Activated CD8-positive, alpha-beta memory T cell treated with anti-CD3 and anti-CD28 coated beads, Interleukin-2, amount 10 ng/mL, durations not matched to agents 7 days and 5 days (primary cell): ENCODE data around the gene PCDH12. TPM values are rescaled to one million over a fixed set of nuclear protein-coding genes. Genes with fewer than 3 reads are reported as not detected.
A peak's percentile ranks its signal among the peaks of the same experiment; 100 is the strongest.

ENCODE experiments used
- ATAC-seq: fragments of 150-1000 bp; cut with Tn5 transposase; one replicate; pipeline ENCODE4 v1.10.0; 2021; ENCODE audit warnings: moderate library complexity
- CTCF ChIA-PET: fragments of 350-600 bp; sonication (Branson Sonifier 250); formaldehyde crosslinking; loops from one replicate; lab custom pipeline; 2021; ENCODE audit warnings: antibody characterized with exemption; lab: Charles Lee
- DNase-seq: peaks from one replicate; pipeline ENCODE4 v3.0.0-alpha.2; 2020
- H3K27ac Mint-ChIP-seq: one replicate; pipeline ENCODE4 v1.8.0; 2021; ENCODE audit warnings: mild to moderate bottlenecking, mixed read lengths
- H3K27me3 Mint-ChIP-seq: one replicate; pipeline ENCODE4 v1.8.0; 2021; ENCODE audit warnings: mixed read lengths
- H3K36me3 Mint-ChIP-seq: one replicate; pipeline ENCODE4 v1.8.0; 2021; ENCODE audit warnings: mild to moderate bottlenecking, mixed read lengths
- H3K4me1 Mint-ChIP-seq: one replicate; pipeline ENCODE4 v1.8.0; 2021; ENCODE audit warnings: mixed read lengths
- H3K4me3 Mint-ChIP-seq: one replicate; pipeline ENCODE4 v1.8.0; 2021; ENCODE audit warnings: mild to moderate bottlenecking, moderate library complexity, mixed read lengths
- H3K9me3 Mint-ChIP-seq: one replicate; pipeline ENCODE4 v1.8.0; 2022; ENCODE audit warnings: low read depth, mixed read lengths
- total RNA-seq, 2 experiments: library from RNA; stranded (reverse); gene quantifications; one replicate each; pipeline ENCODE4 v1.2.3, GENCODE V29; 2021

PCDH12 gene
- total RNA-seq, 2 experiments from 2014 or later: 0.12 to 0.19 TPM

DNA sequence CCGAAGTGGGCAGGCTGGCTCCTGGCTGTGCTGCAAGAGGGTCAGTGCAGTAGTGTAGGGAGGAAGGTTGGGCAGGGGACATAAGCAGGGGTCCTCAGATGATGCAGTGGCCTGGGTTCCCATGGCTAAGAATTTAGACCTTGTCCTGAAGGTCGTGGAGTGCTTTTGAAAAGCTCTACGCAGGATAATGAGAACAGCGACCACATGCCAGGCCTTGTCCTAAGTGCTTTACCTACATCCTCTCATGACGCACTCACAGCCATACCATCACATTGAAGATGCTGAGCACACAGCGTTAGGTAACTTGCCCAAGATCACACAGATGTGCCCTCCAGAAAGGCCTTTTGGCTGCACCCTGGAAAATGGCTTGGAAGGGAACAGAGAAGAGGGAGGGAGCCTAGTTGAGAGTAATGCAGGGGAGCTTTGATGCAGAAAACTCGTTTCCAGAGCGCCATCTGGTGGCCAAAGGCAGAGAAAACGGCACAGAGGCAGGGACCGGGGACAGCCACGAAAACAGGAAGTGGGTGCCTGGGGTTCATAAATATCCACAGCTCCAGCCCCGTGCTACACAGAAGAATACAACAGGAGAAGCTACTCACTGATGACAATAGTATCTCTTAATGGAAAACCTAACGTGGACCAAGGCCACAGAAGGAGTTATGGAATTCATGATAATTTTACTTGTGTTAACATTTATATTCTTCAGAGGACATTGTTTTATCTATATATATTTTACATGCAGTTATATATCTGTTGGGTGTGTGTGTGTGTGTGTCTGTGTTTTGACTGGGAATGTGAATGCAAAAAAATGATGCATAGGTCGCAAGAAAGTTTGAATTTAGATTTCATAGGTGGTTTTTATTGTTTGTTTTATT is 2.7 kb upstream of the PCDH12 start:
- Mint-ChIP-seq H3K4me1 (peaks cover 45% of the 10 kb centered on the region), H3K4me3 (peak overlapping the region; percentile 29), H3K27ac (peak overlapping the region; percentile 79), H3K27me3 (no peaks in the 10 kb centered on the region), H3K9me3 (no peaks in the 10 kb centered on the region), H3K36me3 (no peaks in the 10 kb centered on the region)
- CTCF ChIA-PET: interaction anchor here (0.7 to 8.0 kb wide), 60 partner anchors 9 to 840 kb away, joined by 3 to 195 read pairs (median 4); partner anchors contain the start of genes ARAP3, DELE1, FCHSD1 and GNPDA1
- ATAC-seq: peak; percentile 96
- DNase-seq: peak; percentile 94

DNA sequence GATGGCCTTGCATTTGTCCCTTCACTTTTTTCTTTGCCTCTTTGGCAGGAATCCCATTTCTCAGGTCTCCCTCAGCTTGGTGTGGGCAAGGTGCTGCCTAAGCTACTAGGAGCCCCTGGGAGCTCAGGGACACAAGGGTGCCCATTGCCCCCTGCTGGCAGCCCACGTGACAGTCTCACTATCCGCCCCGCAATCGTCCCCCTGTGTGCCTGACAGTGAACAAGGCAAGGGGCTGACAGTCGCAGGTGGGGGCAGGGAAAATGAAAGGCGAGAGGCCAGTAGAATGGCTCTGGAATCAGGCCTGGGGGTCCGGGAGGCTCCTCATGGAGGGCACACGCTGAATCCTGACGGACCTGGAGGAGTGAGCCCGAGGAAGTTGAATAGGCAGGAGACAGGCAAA is 2.0 kb upstream of the PCDH12 start:
- Mint-ChIP-seq H3K27ac (no peak overlapping the region), H3K9me3 (no peaks in the 10 kb centered on the region), H3K4me1 (peaks cover 45% of the 10 kb centered on the region), H3K27me3 (no peaks in the 10 kb centered on the region), H3K36me3 (no peaks in the 10 kb centered on the region), H3K4me3 (no peak overlapping the region)
- CTCF ChIA-PET: interaction anchor here (1.0 to 8.0 kb wide), 40 partner anchors 9 to 326 kb away, joined by 3 to 195 read pairs (median 6); partner anchors contain the start of genes ARAP3, DELE1, FCHSD1 and GNPDA1
- DNase-seq: peak; percentile 46
- ATAC-seq: no peak

DNA sequence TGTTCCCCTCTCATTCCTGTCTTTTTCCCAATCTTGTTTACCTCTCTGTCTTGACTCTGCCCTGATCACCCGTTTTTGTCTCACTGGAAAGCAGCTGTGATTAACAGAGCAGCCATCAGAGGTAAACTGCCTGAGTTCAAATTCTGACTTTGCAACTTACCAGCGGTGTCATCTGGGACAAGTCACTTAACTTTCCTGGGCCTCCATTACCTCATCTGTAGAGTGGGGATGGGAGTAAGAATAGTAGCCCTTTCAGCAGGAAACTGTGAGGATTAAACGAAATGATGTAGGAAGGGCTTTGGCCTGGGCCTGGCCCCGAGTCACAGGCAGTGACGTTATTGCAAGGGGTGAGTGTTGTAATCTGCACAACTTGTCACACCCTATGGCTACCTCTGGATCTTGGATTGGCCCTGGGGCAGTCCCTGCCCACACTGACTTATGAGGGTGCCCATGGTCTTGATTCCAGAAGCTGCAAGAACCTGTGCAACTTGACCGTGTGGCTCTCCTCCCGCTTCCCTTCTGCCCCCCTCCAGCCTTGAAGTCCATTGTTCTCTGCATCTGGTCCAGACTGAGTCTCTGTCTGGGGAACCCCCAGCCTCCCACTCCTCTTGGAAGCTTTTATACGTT is 657 bp upstream of the PCDH12 start:
- H3K36me3 Mint-ChIP-seq: no peaks in the 10 kb centered on the region
- CTCF ChIA-PET: interaction anchor here (1.2 to 8.0 kb wide), 12 partner anchors 7 to 265 kb away, joined by 3 to 195 read pairs (median 34); partner anchors contain the start of genes DELE1, PCDH1 and RNF14
- peaks cover 45% of the 10 kb centered on the region for H3K4me1 Mint-ChIP-seq
- DNase-seq: peak; percentile 36
- no peak for ATAC-seq
- peak overlapping the region; percentile 54 for H3K27ac Mint-ChIP-seq
- H3K4me3 Mint-ChIP-seq: peak overlapping the region; percentile 18
- no peaks in the 10 kb centered on the region for H3K27me3 Mint-ChIP-seq
- H3K9me3 Mint-ChIP-seq: no peaks in the 10 kb centered on the region

DNA sequence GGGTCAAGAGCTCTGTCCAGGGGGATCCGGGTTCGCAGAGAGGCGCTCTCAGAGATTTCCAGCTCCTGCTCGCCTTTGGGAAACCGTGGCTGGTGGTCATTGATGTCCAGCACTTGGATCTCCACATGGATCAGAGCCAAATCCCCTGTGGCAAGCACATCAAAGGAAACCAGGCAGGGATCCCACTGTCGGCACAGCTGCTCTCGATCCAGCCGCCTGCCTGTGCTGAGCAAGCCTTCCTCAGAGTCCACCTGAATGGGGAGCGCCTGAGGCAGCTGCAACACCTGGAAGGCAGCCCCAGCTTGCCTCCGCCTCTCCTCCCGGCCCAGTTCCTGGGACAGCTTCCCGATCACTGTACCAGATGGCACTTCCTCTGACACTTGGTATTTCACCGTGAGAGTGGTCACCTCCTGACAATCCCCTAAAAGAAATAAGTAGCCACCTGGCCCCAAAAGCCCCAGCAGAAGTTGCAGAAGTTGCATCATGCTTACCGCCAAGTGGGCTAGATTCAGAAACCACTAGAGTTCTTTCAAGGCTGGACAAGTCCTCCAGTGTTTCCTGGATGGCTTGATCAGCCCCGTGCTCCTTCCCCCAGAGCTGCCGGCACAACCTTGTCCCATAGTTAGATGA is 520 bp downstream of the PCDH12 start:
- peaks cover 45% of the 10 kb centered on the region for H3K4me1 Mint-ChIP-seq
- CTCF ChIA-PET: interaction anchor here (1.4 to 8.0 kb wide), 8 partner anchors 13 to 264 kb away, joined by 3 to 195 read pairs (median 80); partner anchors contain the start of genes DELE1, PCDH1 and RNF14
- no peaks in the 10 kb centered on the region for H3K9me3 Mint-ChIP-seq
- no peaks in the 10 kb centered on the region for H3K36me3 Mint-ChIP-seq
- no peaks in the 10 kb centered on the region for H3K27me3 Mint-ChIP-seq
- H3K4me3 Mint-ChIP-seq: no peak overlapping the region
- DNase-seq: no peak
- ATAC-seq: no peak
- H3K27ac Mint-ChIP-seq: peak overlapping the region; percentile 49

DNA sequence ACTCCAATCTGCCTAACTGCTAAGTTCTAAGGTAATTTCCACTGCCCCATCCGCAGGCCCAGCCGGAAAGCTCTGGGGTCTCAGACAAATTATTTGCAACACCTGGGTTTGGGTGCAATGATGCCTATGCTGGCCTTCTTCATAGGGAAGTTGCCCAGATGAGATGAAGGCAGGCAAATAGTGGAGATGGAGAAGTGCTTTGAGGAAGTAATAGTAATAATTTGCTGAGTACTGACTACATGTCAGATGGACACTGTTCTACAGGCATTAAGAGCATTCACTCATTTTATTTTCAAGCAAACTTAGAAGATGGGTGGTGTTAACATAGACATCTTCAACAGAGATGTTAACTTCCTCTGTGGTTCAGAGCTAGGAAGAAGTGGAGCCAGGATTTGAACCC is 3.8 kb downstream of the PCDH12 start:
- ATAC-seq (no peak), DNase-seq (no peak)
- CTCF ChIA-PET: interaction anchor here (1.3 to 3.1 kb wide), 2 partner anchors 11 to 15 kb away, joined by 4 to 16 read pairs; partner anchors contain the start of gene RNF14
- H3K4me3 Mint-ChIP-seq: no peak overlapping the region
- no peak overlapping the region for H3K27ac Mint-ChIP-seq
- H3K4me1 Mint-ChIP-seq: peaks cover 33% of the 10 kb centered on the region
- H3K27me3 Mint-ChIP-seq: no peaks in the 10 kb centered on the region
- H3K9me3 Mint-ChIP-seq: no peaks in the 10 kb centered on the region
- H3K36me3 Mint-ChIP-seq: no peaks in the 10 kb centered on the region

DNA sequence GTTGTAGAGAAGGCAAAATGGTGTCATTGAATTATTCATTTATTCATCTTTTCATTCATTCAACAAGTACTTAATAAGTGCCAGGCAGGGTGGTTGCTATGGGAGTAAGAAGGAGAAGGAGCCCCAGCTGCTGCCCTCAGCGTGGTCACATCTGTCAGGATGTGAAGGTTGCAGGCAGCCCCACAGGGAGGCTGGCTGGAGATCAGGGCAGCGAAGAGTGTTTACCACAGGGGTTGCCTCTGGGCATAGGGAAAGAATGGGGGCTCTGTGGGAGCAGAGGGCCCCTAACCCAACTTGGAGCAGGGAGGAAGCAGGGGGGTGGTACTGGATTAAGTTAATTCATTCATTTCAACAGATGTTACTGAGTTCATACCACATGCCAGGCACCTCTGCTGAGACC is 6.0 kb downstream of the PCDH12 start:
- Mint-ChIP-seq H3K4me3 (no peak overlapping the region), H3K9me3 (no peaks in the 10 kb centered on the region), H3K4me1 (peaks cover 14% of the 10 kb centered on the region), H3K27me3 (no peaks in the 10 kb centered on the region), H3K27ac (no peak overlapping the region), H3K36me3 (no peaks in the 10 kb centered on the region)
- DNase-seq (no peak), ATAC-seq (no peak)
- CTCF ChIA-PET: interaction anchor here (1.1 to 2.9 kb wide), 4 partner anchors 8 to 17 kb away, joined by 3 to 14 read pairs (median 8); partner anchors contain the start of gene RNF14

DNA sequence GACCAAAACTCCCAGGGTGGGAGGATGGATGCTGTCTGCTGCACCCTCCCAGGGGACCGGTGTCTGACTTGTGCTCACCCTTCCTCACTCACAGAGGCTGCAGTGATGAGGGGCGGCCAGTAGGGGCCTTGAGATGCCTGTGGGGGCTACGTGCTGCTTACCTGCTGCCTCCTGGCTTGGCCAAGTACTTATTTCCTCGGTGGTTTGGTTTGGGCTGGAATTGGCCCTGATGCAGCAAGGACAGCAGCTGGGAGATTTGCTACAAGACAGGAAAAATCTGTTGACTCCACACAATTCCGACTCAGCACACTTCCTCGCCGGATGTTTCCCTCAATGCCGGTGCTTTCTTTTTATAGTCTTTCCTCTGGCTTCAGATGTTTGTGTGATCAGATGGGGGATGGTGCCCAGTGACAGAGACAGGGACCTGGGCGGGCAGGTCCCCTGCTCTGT is 6.6 kb downstream of the PCDH12 start:
- no peaks in the 10 kb centered on the region for H3K27me3 Mint-ChIP-seq
- peaks cover 14% of the 10 kb centered on the region for H3K4me1 Mint-ChIP-seq
- H3K4me3 Mint-ChIP-seq: peak overlapping the region; percentile 2
- ATAC-seq (peak; percentile 70), DNase-seq (peak; percentile 51)
- H3K36me3 Mint-ChIP-seq: no peaks in the 10 kb centered on the region
- H3K9me3 Mint-ChIP-seq: no peaks in the 10 kb centered on the region
- H3K27ac Mint-ChIP-seq: no peak overlapping the region
- CTCF ChIA-PET: interaction anchor here (1.2 to 2.9 kb wide), 4 partner anchors 9 to 72 kb away, joined by 3 to 14 read pairs (median 7); partner anchors contain the start of gene RNF14

DNA sequence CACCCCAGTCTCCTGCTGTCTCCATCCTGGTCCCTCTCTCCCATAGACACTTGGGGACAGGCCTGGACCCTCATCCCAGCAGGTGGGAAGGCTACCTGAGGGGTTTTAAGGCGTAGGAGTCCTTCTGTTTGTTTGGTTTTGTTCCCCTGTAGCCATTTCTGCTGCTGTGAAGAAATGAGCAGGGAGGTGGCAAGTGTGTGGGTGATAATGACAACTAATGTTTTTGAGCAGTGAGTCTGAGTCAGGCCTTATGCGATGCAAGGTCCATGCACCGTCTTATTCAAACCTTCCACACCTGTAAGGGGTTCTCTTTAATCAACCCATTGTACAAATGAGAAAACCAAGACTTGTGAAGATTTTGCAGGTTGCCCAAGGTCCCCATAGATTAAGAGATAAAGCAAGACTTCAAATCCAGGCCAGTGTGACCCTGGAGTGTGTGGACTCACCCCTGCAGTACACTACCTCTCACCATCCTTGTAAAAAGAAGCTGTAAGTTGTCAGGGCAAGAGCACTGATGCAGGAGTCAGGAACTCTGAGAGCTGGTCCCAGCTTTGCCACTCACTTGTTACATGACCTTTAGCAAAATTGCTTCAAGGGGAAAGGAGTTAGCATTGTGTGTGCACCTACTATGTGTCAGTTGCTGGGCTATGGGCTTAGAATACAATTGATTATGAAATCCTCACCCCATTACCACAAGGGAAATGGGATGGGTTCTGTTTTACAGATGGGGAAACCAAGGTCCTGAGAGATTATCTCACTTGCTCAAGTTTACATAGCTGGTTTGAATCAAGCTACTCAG is 7.6 kb downstream of the PCDH12 start:
- no peak for ATAC-seq
- DNase-seq: no peak
- Mint-ChIP-seq H3K27ac (no peak overlapping the region), H3K27me3 (no peaks in the 10 kb centered on the region), H3K9me3 (no peaks in the 10 kb centered on the region), H3K4me1 (peaks cover 14% of the 10 kb centered on the region), H3K4me3 (no peak overlapping the region), H3K36me3 (no peaks in the 10 kb centered on the region)
- CTCF ChIA-PET: interaction anchor here (1.2 to 2.9 kb wide), 3 partner anchors 10 to 71 kb away, joined by 3 to 14 read pairs (median 11); partner anchors contain the start of gene RNF14

DNA sequence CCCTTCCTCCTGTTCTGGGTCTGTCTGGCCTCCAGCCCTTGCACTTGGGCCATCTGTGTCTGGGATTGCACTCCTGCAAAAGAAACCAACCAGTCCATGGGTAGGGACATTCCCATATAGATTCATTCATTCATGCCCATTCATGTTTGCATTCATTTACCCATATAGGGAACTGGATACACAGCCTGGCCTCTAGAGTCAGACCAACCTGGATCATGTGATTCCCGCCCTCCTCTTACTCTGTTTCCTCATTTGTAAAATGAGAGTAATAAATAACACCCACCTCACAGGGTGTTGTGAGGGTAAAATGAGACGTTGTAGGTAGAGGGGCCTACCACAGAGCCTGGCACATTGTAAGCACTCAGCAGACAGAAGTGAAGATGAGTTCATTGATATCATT is 8.5 kb downstream of the PCDH12 start:
- no peaks in the 10 kb centered on the region for H3K9me3 Mint-ChIP-seq
- no peak overlapping the region for H3K4me3 Mint-ChIP-seq
- DNase-seq (no peak), ATAC-seq (no peak)
- H3K4me1 Mint-ChIP-seq: peaks cover 14% of the 10 kb centered on the region
- H3K27me3 Mint-ChIP-seq: no peaks in the 10 kb centered on the region
- no peak overlapping the region for H3K27ac Mint-ChIP-seq
- H3K36me3 Mint-ChIP-seq: no peaks in the 10 kb centered on the region
- CTCF ChIA-PET: interaction anchor here (13.8 kb wide), 1 partner anchor 12 kb away, joined by 103 read pairs; the partner anchor contains the start of gene PCDH12

DNA sequence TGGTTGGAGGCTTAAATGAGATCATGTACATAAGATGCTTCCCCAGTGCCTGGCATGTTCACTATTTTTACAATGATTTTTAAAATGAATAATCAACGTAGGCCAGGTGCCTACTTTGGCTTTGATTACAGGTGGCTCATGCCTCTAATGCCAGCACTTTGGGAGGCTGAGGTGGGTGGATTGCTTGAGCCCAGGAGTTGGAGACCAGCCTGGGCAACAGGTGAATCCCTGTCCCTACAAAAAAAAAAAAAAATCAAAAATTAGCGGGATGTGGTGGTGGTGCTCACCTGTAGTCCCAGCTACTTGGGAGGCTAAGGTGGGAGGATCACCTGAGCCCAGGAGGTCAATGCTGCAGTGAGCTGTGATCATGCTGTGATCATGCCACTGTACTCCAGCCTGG is 9.2 kb downstream of the PCDH12 start:
- CTCF ChIA-PET: interaction anchor here (13.8 kb wide), 1 partner anchor 12 kb away, joined by 103 read pairs; the partner anchor contains the start of gene PCDH12
- H3K4me3 Mint-ChIP-seq: no peak overlapping the region
- H3K36me3 Mint-ChIP-seq: no peaks in the 10 kb centered on the region
- no peaks in the 10 kb centered on the region for H3K9me3 Mint-ChIP-seq
- DNase-seq (no peak), ATAC-seq (no peak)
- peaks cover 14% of the 10 kb centered on the region for H3K4me1 Mint-ChIP-seq
- H3K27me3 Mint-ChIP-seq: no peaks in the 10 kb centered on the region
- H3K27ac Mint-ChIP-seq: no peak overlapping the region

DNA sequence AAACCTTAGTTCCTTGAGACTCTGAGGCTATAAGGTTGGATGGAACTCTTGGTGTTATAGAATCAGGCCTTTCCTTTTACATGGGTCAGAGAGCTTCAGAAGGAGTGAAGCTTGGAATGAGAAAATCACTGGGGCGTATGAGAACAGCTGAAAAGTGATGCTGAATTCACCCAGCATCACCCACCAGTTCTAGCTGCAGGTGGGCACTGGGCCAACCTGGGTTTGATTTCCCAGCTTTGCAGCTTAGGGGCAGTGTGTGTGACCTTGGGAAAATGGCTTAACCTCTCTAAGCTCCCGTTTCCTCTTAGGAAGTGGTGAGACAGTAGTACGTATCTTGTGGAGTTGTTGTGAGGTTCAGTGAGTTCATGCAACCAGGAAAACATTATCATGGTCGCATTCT is 10.7 kb downstream of the PCDH12 start:
- H3K9me3 Mint-ChIP-seq: no peaks in the 10 kb centered on the region
- H3K27ac Mint-ChIP-seq: no peak overlapping the region
- no peaks in the 10 kb centered on the region for H3K27me3 Mint-ChIP-seq
- DNase-seq: no peak
- no peak overlapping the region for H3K4me3 Mint-ChIP-seq
- CTCF ChIA-PET: interaction anchor here (0.7 to 13.8 kb wide), 3 partner anchors 14 to 245 kb away, joined by 3 to 103 read pairs (median 4); partner anchors contain the start of gene PCDH12
- ATAC-seq: no peak
- peaks cover 14% of the 10 kb centered on the region for H3K4me1 Mint-ChIP-seq
- no peaks in the 10 kb centered on the region for H3K36me3 Mint-ChIP-seq

DNA sequence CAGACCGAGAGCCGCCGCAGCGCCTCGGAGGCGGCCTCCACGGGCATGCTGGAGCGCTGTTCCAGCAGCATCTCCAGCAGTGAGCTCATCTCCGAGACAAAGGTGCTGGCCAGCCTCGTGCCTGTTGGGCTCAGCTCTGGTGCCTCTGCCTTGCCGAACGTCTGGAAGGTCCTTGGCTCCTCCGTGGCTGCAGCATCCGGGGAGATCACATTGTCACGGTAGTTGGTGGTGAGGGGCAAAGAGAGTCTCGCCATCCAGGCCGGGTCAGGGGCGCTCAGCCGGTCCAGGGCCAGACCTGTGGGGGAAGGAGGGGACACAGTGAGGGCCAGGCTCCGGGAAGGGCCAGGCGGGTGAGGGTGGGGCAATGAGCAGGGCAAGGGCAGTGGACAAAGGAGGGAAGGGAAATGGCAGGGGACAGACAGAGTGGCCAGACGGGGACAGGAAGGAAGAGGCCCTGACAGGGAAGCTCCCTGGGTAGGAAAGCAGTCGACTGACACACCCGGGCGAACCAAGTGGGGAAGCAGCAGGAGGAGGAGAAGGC is 12.4 kb downstream of the PCDH12 start:
- Mint-ChIP-seq H3K4me3 (no peak overlapping the region), H3K36me3 (peaks cover 2% of the 10 kb centered on the region), H3K9me3 (no peaks in the 10 kb centered on the region), H3K4me1 (peaks cover 10% of the 10 kb centered on the region), H3K27ac (no peak overlapping the region), H3K27me3 (no peaks in the 10 kb centered on the region)
- CTCF ChIA-PET: interaction anchor here (13.8 kb wide), 1 partner anchor 15 kb away, joined by 103 read pairs; the partner anchor contains the start of gene PCDH12
- ATAC-seq (no peak), DNase-seq (no peak)
